ENCODE data around the gene B4GALT5.

B4GALT5 gene

GRCh38 chr20:49602345-49603208 is 111.1 kb downstream of the B4GALT5 start:
- DNase-seq: no peak

GRCh38 chr20:49601153-49601924 is 112.3 kb downstream of the B4GALT5 start:
- DNase-seq: no peak

GRCh38 chr20:49599746-49600113 is 113.9 kb downstream of the B4GALT5 start:
- no peak for DNase-seq

GRCh38 chr20:49597825-49598395 is 115.8 kb downstream of the B4GALT5 start:
- DNase-seq: no peak

- DNase-seq: no peak
Measured at GRCh38 chr20:49595811-49596561, 117.7 kb downstream of the B4GALT5 start.

- DNase-seq: no peak
Measured at GRCh38 chr20:49595346-49595745, 118.3 kb downstream of the B4GALT5 start.

GRCh38 chr20:49594931-49595315 is 118.8 kb downstream of the B4GALT5 start:
- no peak for DNase-seq

- DNase-seq: no peak
Measured at GRCh38 chr20:49594143-49594930, 119.3 kb downstream of the B4GALT5 start.

GRCh38 chr20:49593466-49594142 is 120.1 kb downstream of the B4GALT5 start:
- no peak for DNase-seq

GRCh38 chr20:49592120-49592519 is 121.6 kb downstream of the B4GALT5 start:
- DNase-seq: no peak

- no peak for DNase-seq
Measured at GRCh38 chr20:49591217-49591865, 122.3 kb downstream of the B4GALT5 start.

GRCh38 chr20:49590163-49591017 is 123.3 kb downstream of the B4GALT5 start:
- DNase-seq: peak; percentile 13

- no peak for DNase-seq
Measured at GRCh38 chr20:49589747-49590146, 123.9 kb downstream of the B4GALT5 start.

- no peak for DNase-seq
Measured at GRCh38 chr20:49587111-49587570, 126.5 kb downstream of the B4GALT5 start.

- DNase-seq: no peak
Measured at GRCh38 chr20:49585585-49586245, 128.0 kb downstream of the B4GALT5 start.

GRCh38 chr20:49584418-49585382 is 129.0 kb downstream of the B4GALT5 start:
- DNase-seq: no peak

- DNase-seq: peak; percentile 47
Measured at GRCh38 chr20:49583669-49584417, 129.8 kb downstream of the B4GALT5 start.
